ENCODE measurements around the gene EIF2S3B.

DNA sequence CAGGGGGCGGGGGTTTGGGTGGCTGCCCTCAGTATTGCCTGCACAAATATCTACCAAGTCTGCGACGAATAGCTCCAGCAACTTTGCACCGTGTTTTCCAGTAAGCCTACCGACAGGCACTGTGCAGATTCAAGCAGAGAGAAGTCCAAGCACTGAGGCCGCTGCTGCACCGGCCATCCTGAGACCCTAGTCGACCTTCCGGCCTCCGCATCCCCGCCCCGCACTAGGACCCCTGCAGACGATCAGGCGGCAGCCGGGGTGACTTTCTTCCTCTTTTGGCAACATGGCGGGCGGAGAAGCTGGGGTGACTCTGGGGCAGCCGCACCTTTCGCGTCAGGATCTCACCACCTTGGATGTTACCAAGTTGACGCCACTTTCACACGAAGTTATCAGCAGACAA, at the start of gene EIF2S3B:
- TF ChIP-seq, protein P1, sequence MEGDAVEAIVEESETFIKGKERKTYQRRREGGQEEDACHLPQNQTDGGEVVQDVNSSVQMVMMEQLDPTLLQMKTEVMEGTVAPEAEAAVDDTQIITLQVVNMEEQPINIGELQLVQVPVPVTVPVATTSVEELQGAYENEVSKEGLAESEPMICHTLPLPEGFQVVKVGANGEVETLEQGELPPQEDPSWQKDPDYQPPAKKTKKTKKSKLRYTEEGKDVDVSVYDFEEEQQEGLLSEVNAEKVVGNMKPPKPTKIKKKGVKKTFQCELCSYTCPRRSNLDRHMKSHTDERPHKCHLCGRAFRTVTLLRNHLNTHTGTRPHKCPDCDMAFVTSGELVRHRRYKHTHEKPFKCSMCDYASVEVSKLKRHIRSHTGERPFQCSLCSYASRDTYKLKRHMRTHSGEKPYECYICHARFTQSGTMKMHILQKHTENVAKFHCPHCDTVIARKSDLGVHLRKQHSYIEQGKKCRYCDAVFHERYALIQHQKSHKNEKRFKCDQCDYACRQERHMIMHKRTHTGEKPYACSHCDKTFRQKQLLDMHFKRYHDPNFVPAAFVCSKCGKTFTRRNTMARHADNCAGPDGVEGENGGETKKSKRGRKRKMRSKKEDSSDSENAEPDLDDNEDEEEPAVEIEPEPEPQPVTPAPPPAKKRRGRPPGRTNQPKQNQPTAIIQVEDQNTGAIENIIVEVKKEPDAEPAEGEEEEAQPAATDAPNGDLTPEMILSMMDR (IDR thresholded peaks at IDR 0.05; ENCODE audit: low read depth, low read length, missing input control): no peak
- no peak for TF ChIP-seq YY1 (IDR thresholded peaks at IDR 0.05)
- no peak for TF ChIP-seq GABPA (IDR thresholded peaks at IDR 0.05 in 1 of 2, conservative IDR thresholded peaks at IDR 0.05 in 1 of 2)
- TF ChIP-seq, protein P2, sequence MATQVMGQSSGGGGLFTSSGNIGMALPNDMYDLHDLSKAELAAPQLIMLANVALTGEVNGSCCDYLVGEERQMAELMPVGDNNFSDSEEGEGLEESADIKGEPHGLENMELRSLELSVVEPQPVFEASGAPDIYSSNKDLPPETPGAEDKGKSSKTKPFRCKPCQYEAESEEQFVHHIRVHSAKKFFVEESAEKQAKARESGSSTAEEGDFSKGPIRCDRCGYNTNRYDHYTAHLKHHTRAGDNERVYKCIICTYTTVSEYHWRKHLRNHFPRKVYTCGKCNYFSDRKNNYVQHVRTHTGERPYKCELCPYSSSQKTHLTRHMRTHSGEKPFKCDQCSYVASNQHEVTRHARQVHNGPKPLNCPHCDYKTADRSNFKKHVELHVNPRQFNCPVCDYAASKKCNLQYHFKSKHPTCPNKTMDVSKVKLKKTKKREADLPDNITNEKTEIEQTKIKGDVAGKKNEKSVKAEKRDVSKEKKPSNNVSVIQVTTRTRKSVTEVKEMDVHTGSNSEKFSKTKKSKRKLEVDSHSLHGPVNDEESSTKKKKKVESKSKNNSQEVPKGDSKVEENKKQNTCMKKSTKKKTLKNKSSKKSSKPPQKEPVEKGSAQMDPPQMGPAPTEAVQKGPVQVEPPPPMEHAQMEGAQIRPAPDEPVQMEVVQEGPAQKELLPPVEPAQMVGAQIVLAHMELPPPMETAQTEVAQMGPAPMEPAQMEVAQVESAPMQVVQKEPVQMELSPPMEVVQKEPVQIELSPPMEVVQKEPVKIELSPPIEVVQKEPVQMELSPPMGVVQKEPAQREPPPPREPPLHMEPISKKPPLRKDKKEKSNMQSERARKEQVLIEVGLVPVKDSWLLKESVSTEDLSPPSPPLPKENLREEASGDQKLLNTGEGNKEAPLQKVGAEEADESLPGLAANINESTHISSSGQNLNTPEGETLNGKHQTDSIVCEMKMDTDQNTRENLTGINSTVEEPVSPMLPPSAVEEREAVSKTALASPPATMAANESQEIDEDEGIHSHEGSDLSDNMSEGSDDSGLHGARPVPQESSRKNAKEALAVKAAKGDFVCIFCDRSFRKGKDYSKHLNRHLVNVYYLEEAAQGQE (IDR thresholded peaks at IDR 0.05): no peak
- TF ChIP-seq EGR1 (IDR thresholded peaks at IDR 0.05; ENCODE audit: low read depth in 2 of 2): no peak
- no peak for TF ChIP-seq RAD21 (IDR thresholded peaks at IDR 0.05)
- TF ChIP-seq MAX (IDR thresholded peaks at IDR 0.05): no peak
- no peak for TF ChIP-seq JUND (IDR thresholded peaks at IDR 0.05)
- TF ChIP-seq NR2F2 (IDR thresholded peaks at IDR 0.05): no peak
- TF ChIP-seq TAF1 (conservative IDR thresholded peaks at IDR 0.05): no peak
- TF ChIP-seq SP1 (IDR thresholded peaks at IDR 0.05): no peak
- no peak for TF ChIP-seq HNF4G (IDR thresholded peaks at IDR 0.05)
- TF ChIP-seq ZBTB33 (IDR thresholded peaks at IDR 0.05): no peak
- TF ChIP-seq RXRA (IDR thresholded peaks at IDR 0.05): no peak
